HG02763 (cell line): ENCODE results near the gene PIH1D2.
"Not testable (repeated sequence)": the region's sequence is repeated elsewhere in the genome, so short reads cannot be mapped to it uniquely, and the experiment has no call there.

Source experiments
- ATAC-seq: cut with Tn5 transposase; IDR thresholded peaks from one replicate; pipeline ENCODE4 v1.9.1; 2021; ENCODE audit warnings: mild to moderate bottlenecking, moderate library complexity; ENCODE audit not compliant: unreplicated experiment

The PIH1D2 gene

DNA sequence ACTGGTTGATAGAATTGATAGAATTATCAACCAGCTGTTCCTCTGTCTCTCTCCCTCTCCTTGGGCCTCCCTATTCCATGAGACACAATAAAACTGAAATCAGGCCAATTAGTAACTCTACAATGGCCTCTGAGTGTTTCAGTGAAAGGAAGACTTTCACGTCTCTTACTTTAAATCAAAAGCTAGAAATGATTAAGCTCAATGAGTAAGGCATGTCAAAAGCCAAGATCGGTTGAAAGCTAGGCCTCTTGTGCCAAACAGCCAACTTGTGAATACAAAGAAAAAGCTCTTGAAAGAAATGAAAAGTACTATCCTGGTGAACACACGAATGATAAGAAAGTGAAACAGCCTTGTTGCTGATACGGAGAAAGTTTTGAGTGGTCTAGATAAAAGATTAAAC lies 16.6 kb downstream of the PIH1D2 start:
- ATAC-seq: no peak

DNA sequence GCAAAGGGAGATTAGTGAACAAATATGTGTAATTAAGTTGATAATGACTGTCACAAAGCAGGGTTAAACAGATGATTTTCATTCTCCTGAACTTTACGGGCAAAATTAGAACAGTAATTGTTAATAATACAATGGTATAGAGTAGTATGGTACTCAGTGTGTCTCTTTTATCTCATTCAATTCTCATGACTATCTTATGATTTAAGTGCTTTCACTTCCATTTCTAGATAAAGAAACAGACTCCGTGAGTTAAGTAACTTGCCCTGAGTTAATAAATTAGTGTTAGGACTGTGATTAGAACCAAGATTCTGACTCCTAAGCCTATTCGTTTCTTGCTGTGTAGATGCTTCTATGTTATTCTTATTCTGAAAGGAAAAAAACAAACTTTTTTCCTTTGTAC lies 22.0 kb downstream of the PIH1D2 start:
- no peak for ATAC-seq

GRCh38 chr11:112050721-112051120 lies 23.1 kb downstream of the PIH1D2 start:
- peak; percentile 83 for ATAC-seq

DNA sequence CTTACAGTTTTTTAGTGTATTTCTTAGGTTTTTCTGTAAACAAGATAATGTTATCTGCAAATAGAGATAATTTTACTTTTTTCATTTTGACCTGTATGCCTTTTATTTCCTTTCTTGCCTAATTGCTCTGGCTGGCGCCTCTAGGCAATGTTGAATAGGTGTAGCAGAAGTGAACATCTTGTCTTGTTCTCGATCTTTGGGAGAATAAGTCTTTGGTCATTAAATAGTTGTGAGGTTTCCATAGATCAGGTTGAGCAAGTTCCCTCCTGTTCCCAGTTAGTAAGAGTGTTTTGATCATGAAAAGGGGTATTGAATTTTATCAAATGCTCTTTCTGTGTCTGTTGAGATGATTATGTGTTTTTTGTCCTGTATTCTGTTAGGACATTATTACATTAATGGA lies 24.0 kb downstream of the PIH1D2 start:
- ATAC-seq: no peak

GRCh38 chr11:112048256-112048655 lies 25.6 kb downstream of the PIH1D2 start:
- not testable (repeated sequence) for ATAC-seq

DNA sequence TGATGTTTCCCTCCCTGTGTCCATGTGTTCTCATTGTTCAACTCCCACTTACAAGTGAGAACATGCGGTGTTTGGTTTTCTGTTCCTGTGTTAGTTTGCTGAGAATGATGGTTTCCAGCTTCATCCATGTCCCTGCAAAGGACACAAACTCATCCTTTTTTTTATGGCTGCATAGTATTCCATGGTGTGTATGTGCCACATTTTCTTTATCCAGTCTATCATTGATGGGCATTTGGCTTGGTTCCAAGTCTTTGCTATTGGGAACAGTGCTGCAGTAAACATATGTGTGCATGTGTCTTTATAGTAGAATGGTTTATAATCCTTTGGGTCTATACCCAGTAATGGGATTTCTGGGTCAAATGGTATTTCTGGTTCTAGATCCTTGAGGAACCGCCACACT lies 27.2 kb downstream of the PIH1D2 start:
- ATAC-seq: not testable (repeated sequence)

DNA sequence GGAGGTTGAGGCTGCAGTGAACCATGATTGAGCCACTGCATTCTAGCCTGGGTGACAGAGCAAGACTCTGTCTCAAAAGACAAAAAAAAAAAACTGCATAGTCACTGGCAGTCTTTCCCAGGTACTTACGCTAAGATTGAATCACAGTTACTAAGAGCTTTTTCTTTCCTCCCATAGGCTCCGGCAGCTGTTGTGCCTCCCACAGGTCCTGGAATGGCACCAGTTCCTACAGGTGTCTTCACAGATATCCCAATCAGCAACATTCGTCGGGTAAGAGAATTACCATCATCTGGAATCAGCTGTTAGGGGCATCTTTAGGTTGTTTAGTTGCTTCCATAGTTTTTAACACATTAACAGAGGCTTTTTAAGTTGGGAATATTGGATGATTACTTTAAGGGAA lies 28.9 kb downstream of the PIH1D2 start:
- no peak for ATAC-seq

- no peak for ATAC-seq
Measured at GRCh38 chr11:112042961-112043304, 30.9 kb downstream of the PIH1D2 start.

DNA sequence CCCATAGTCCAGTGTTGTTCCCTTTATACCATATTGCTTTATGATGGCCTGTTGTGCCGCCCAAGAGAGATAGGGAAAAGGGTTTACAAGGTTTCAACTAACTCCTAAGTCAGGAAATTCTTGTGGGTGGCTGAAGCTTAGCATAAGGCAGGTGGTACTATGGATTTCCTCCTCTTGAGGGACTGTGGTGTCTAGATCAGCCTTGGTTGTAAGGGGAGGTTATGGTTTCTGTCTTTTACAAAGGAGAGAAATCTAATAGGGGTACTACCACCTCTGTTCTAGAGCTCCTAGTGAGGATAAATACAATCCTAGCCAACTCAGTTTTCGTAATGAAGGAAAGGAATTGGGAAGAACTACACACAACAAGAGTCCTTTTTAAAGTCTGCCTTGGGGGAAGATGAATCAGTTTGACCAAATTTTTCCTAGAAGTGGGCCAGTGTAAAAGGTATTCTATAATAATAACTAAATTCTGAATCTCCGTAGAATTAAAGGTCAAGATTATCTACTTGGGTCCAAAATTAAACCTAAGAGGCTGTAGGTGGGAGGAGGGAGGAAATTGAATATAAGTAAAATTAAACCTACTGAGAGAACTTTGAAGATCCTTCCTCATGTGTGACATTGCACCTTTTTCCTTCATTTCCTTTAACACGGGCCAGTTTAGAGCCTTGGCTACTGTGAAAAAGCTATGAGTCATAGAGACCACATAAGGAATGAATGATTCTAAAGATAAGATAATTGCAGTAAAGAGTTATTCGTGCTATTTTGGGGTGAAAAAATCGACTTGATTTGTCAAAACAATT lies 31.5 kb downstream of the PIH1D2 start:
- ATAC-seq: no peak

GRCh38 chr11:112037527-112037926 lies 36.3 kb downstream of the PIH1D2 start:
- ATAC-seq: no peak

- ATAC-seq: no peak
Measured at GRCh38 chr11:112033902-112034301, 39.9 kb downstream of the PIH1D2 start.

DNA sequence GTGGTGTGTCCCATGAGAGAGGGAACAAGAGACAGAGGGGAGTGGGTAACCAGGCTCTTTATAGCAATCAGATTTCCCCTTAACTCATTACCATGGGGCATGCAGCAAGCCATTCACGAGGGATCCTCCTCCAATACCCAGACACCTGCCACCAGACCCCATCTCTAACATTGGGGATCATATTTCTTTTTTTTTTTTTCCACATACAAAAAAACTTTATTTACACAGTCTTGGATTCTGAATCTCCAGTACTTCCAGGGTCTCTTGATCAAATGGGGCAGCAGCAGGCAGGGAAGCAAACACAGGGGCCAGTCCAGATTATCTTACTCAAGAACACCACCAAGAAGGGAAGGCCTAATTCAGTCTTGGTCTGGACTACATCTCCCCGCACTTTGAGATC lies 44.4 kb downstream of the PIH1D2 start:
- ATAC-seq: no peak

- not testable (repeated sequence) for ATAC-seq
Measured at GRCh38 chr11:112026784-112027410, 46.9 kb downstream of the PIH1D2 start.

GRCh38 chr11:112025707-112026106 lies 48.1 kb downstream of the PIH1D2 start:
- no peak for ATAC-seq

DNA sequence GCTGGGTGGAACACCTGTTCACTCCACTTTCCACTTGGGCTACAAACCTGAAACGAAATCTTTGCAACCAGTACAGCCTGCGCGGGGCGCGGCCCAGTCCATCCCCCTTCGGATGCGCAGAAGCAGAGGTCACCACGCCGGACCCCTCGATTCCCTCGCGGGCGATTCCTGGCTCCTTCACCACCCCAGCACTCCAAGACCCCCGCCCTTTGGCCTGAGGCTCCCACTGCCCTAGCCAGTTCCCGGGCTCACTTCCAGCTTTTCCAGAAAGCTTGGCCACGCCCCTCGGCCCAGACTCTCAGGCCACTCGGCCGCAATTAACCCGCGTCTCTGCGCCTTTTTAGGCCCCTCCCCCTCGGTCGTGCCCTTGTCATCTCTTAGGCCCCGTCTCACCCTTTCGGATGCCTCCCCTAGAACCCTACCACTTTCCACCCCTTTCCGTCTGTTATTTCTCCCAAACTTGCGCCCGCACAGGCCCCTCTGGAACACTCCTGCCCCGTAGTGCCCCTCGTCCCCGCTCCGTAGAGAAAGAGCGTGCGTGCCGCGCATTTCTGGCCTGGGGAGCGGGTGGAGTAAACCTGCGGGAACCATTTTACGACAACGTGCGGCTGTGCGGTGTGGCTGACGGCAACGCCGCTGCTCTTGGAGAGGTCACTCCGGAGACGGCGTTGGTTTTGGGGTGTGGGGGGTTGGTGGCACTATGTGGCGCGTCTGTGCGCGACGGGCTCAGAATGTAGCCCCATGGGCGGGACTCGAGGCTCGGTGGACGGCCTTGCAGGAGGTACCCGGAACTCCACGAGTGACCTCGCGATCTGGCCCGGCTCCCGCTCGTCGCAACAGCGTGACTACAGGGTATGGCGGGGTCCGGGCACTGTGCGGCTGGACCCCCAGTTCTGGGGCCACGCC lies 48.8 kb downstream of the PIH1D2 start, which contains the start of gene DLAT:
Gene DLAT (plus strand): TSS at position 636 of the 906 bp plus-strand sequence. CDS start 65 bp downstream, at position 701.
- peak; percentile 81 for ATAC-seq

- ATAC-seq: peak; percentile 27
Measured at GRCh38 chr11:112024178-112024772, 49.5 kb downstream of the PIH1D2 start.

GRCh38 chr11:112023104-112023503 lies 50.7 kb downstream of the PIH1D2 start:
- ATAC-seq: no peak

DNA sequence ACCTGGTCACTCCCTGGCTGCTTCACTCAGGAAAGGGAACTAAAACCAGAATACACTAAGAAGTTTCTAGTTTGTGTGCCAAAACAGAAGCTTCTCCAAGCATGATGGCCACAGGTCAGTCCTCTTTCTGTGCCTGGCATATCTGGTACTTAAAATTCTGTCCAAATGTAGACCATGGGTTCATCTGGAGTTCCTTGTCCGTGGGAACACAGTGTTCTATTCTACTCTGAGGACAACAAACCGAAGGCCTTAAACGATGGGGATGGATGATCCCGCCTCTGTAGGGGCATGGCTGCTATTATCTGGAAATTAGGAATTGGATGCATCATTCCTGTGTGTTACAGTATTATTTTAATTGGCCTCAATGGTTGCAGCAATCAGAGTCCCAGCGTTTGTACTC lies 54.8 kb downstream of the PIH1D2 start:
- ATAC-seq: no peak
